ENCODE data around the gene C12orf42. TPM values are rescaled to one million over a fixed set of nuclear protein-coding genes. Genes with fewer than 3 reads are reported as not detected.

Gene C12orf42
- total and polyA plus RNA-seq, 2 of the 4 experiments (the other 2 are of a cell fraction): not detected

DNA sequence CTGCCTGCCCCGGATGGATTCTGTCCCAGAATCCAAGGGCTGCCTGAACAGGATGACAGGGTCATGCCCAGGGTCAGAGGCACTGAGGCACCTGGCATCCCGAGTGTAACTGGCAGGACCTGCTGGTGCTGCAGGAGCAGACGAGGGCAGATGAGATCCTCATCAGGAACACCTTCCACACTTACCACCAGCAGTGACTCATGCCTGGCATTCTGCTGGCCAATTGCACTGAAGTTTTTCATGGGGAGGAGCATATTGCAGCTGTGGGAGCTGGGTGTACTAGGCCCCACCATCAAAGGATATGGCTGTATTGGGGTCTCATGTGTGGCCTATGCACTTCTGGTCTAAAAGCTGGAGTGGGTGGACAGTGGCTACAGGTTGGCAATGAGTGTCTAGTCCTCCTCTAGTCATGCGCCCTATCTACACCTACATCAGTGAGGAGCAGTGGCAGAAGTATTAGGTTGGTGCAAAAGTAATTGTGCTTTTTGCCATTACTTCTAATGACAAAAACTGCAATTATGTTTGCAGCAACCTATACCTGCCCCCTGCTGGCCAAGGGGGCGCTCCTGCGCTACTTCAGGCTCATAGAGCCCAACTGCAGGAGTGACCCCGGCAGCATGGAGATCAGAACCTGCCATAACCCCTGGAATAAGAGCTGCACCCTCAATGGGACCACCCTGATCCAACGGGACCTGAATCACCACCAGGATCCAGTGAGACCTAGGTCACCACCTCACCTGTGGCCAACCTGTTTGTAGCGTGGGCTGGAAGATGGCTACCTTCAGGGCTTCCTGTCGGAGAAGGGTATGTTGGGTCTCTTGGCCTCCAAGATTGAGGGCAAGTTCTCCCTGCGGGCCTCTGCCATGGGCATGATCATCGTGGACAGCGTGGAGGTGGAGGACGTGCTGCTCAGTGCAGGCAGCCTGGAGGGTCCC, 8.0 kb upstream of the C12orf42 start:
- Histone ChIP-seq H3K9me3 (ENCODE audit: control insufficient read depth, insufficient read depth, low read length) (no peaks in the 10 kb centered on the region; the same call in 1 of the 2 replicates), H3K79me1 (ENCODE audit: low read depth in 1 of 2, low read length in 2 of 2) (no peaks in the 10 kb centered on the region), H2AK9ac (replicated peaks; ENCODE audit: low read depth, low read length, poor library complexity) (no peak overlapping the region), H3K23ac (ENCODE audit: low read depth, low read length) (no peak overlapping the region), H4K8ac (ENCODE audit: low read depth in 2 of 2, low read length in 2 of 2) (no peak overlapping the region), H3K9ac (ENCODE audit: low read depth, low read length) (no peak overlapping the region), H4K91ac (ENCODE audit: insufficient read depth, low read depth, low read length) (no peak overlapping the region), H3K14ac (replicated peaks; ENCODE audit: low read depth, low read length) (no peak overlapping the region), H4K20me1 (ENCODE audit: insufficient read depth, low read length) (no peaks in the 10 kb centered on the region), H4K5ac (ENCODE audit: low read depth, low read length) (no peak overlapping the region), H3K27me3 (ENCODE audit: control insufficient read depth, insufficient read depth, low read length) (no peaks in the 10 kb centered on the region), H3K56ac (ENCODE audit: extremely low read depth, insufficient read depth, low read length) (no peak overlapping the region), H3K9me1 (ENCODE audit: insufficient read depth, low read length) (no peaks in the 10 kb centered on the region), H2AFZ (replicated peaks; ENCODE audit: low read length, poor library complexity) (no peak overlapping the region), H3K4me3 (ENCODE audit: insufficient read depth, low read depth, low read length) (no peak overlapping the region), H2BK20ac (ENCODE audit: low read depth, low read length) (no peak overlapping the region), H3K27ac (ENCODE audit: insufficient read depth, low read length) (no peak overlapping the region), H2BK15ac (ENCODE audit: low read depth, low read length) (no peak overlapping the region), H3K4ac (ENCODE audit: low read depth, low read length) (no peak overlapping the region), H3K4me1 (ENCODE audit: control insufficient read depth, insufficient read depth, low read length) (no peaks in the 10 kb centered on the region), H2BK120ac (ENCODE audit: low read depth, low read length) (no peak overlapping the region), H3K18ac (ENCODE audit: low read depth, low read length) (no peak overlapping the region), H2AK5ac (ENCODE audit: low read depth, low read length) (no peak overlapping the region), H3K4me2 (ENCODE audit: low read depth, low read length) (no peak overlapping the region), H3K36me3 (ENCODE audit: control insufficient read depth, insufficient read depth, low read length) (no peaks in the 10 kb centered on the region), H2BK5ac (ENCODE audit: low read depth, low read length, poor library complexity, severe bottlenecking) (no peak overlapping the region)
- BruUV-seq (replicated peaks): no TSS peak
- dilution Hi-C loops (cut with HindIII; ENCODE audit: low sequenced_read_pairs, unreplicated experiment) (no loop called here), intact Hi-C loops (cut with micrococcal nuclease) (no loop called here), in situ Hi-C loops (cut with MboI; ENCODE audit: low sequenced_read_pairs) (no loop called here)
- POLR2A ChIA-PET (ENCODE audit: unreplicated experiment): no interaction called here
- 60% methylated on average over 1 of the region's 14 CpGs; no CpG with 5 or more reads in 1 of the 2 experiments for WGBS, 2 experiments (ENCODE audit: extremely low coverage in 2 of 2, insufficient read length in 1 of 2)
- ATAC-seq (ENCODE audit: low read depth): no peak
- CTCF ChIA-PET: no interaction called here
- no peak for DNase-seq
- no peak for TF ChIP-seq CTCF (conservative IDR thresholded peaks at IDR 0.05; ENCODE audit: low read depth, low read length)
- no peak for TF ChIP-seq USF2 (IDR thresholded peaks at IDR 0.05; ENCODE audit: low read depth, low read length)
- no peak for TF ChIP-seq MAFK (IDR thresholded peaks at IDR 0.05; ENCODE audit: low read depth, low read length)
- no peak for TF ChIP-seq RCOR1 (IDR thresholded peaks at IDR 0.05; ENCODE audit: insufficient replicate concordance, low read length)
- TF ChIP-seq MXI1 (IDR thresholded peaks at IDR 0.05; ENCODE audit: borderline replicate concordance, low read depth, low read length): no peak
- TF ChIP-seq RFX5 (IDR thresholded peaks at IDR 0.05; ENCODE audit: low read depth, low read length): no peak
- no peak for TF ChIP-seq RAD21 (IDR thresholded peaks at IDR 0.05; ENCODE audit: low read length)
- TF ChIP-seq MAZ (IDR thresholded peaks at IDR 0.05; ENCODE audit: borderline replicate concordance, low read depth, low read length): no peak
- TF ChIP-seq FOS (IDR thresholded peaks at IDR 0.05; ENCODE audit: low read depth, low read length): no peak
- no peak for TF ChIP-seq SMC3 (IDR thresholded peaks at IDR 0.05; ENCODE audit: low read depth, low read length)
- TF ChIP-seq ELK1 (IDR thresholded peaks at IDR 0.05; ENCODE audit: borderline replicate concordance, low read depth, low read length): no peak
- TF ChIP-seq NFE2L2 (IDR thresholded peaks at IDR 0.05; ENCODE audit: low read depth, low read length): no peak
- no peak for TF ChIP-seq CHD1 (IDR thresholded peaks at IDR 0.05; ENCODE audit: low read depth, low read length)
- TF ChIP-seq CEBPB (IDR thresholded peaks at IDR 0.05; ENCODE audit: low read depth, low read length): no peak
- no peak for TF ChIP-seq POLR2A (IDR thresholded peaks at IDR 0.05; ENCODE audit: low read depth, low read length)

All from IMR-90 (cell line).